Esophagus squamous epithelium (tissue), 4 donors: ENCODE data around the gene SIAH3.

Experiments used
- POLR2A ChIP-seq, 4 donors: fragments of 450-650 bp; IDR thresholded peaks; one replicate each; pipeline ENCODE4 v1.6.1; 2017; ENCODE audit warnings: antibody characterized with exemption in 4 of 4, mild to moderate bottlenecking in 4 of 4, moderate library complexity in 3 of 4
- TF ChIP-seq, protein P1 (sequence below), 6 experiments: fragments of 450-650 bp in 4 of 6; fragments of 200-600 bp in 2 of 6; sonication (generic) in 2 of 6; IDR thresholded peaks; one replicate each; pipeline ENCODE4 v1.5.1; 2016 to 2019; ENCODE audit warnings: antibody characterized with exemption in 6 of 6, mild to moderate bottlenecking in 4 of 6, moderate library complexity in 4 of 6

DNA sequence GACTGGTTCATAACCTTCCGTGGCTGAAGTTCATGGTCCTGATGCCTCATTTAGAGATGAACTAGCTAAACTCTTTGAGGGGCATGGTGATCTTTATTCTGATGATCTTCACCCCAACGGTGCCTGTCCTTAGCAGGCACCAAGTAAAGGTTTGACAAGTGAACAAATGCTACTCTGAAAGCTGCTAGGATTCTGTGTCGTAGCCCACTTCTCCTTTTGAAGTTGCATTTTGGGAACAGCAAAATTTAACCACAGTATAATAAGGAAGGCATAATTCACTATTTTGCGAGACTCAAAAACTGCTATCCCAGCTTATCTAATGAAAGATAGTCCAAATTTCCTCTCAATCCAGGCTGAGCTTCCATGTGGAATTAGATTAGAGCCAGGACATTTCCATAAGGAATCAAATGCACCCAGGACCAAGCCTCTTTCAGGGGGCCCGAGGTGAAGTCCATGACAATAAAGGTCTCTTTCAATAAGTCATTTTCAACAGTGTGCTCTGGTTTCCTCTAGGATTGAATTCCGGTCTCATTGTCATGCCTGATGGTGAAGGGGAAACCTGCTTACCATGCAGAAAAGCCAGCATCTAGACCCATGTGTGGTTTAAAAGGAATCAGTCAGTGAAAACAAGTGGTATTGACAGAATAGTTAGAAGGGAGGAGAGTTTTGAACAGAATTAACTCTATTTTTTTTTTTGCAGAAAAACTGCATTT is 23.1 kb downstream of the SIAH3 start:
- TF ChIP-seq POLR2A (IDR thresholded peaks at IDR 0.05): no peak
- TF ChIP-seq, protein P1, sequence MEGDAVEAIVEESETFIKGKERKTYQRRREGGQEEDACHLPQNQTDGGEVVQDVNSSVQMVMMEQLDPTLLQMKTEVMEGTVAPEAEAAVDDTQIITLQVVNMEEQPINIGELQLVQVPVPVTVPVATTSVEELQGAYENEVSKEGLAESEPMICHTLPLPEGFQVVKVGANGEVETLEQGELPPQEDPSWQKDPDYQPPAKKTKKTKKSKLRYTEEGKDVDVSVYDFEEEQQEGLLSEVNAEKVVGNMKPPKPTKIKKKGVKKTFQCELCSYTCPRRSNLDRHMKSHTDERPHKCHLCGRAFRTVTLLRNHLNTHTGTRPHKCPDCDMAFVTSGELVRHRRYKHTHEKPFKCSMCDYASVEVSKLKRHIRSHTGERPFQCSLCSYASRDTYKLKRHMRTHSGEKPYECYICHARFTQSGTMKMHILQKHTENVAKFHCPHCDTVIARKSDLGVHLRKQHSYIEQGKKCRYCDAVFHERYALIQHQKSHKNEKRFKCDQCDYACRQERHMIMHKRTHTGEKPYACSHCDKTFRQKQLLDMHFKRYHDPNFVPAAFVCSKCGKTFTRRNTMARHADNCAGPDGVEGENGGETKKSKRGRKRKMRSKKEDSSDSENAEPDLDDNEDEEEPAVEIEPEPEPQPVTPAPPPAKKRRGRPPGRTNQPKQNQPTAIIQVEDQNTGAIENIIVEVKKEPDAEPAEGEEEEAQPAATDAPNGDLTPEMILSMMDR (IDR thresholded peaks at IDR 0.05): no peak
